Caki2 (cell line): ENCODE measurements around the gene CFAP74. TPM values are rescaled to one million over a fixed set of nuclear protein-coding genes. Genes with fewer than 3 reads are reported as not detected.
A peak's percentile ranks its signal among the peaks of the same experiment; 100 is the strongest.

Experiments used
- DNase-seq: peaks from one replicate; pipeline ENCODE4 v3.0.0-alpha.2; 2015; ENCODE audit warnings: low read depth
- in situ Hi-C: cut with HindIII; loops from 2 replicates; pipeline ENCODE4 v1.10.0; 2016; ENCODE audit warnings: low sequenced_read_pairs, low pct_unique_long_range_greater_than_20kb, mixed read lengths
- total RNA-seq: library from RNA; depleted of rRNA; stranded (reverse); fragments of >200 nt; shearing (Covaris generic); gene quantifications from 2 replicates; pipeline ENCODE4 v1.2.3, GENCODE V29; 2014; ENCODE audit warnings: low replicate concordance

Gene CFAP74
- total RNA-seq, 1 experiment from 2014 or later = not detected

GRCh38 chr1:1926886-1927660, 76.5 kb downstream of the CFAP74 start:
- in situ Hi-C loops = no loop called here
- DNase-seq = no peak

DNA sequence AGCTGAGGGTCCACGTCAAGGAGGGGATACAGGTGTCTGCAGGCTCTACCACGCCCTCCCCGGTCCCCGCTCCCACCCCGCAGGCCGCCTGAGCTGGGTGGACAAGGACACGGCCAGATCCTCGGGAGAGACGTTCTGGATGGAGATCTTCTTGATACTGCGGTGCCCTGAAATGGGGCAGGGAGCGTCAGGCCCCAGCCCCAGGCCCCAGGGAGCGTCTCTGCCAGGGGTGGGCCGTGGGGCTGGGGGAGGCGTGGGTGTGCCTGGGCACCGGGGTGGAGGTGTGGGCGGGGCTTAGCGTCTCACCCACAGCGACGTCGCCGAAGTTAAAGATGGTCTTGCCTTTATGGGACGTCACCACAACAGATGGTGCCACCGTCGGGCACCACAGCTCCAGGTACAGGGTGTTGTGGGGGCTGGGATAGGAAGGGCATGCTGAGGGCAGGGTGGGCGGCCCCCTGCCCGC, 77.2 kb downstream of the CFAP74 start:
- in situ Hi-C loops = no loop called here
- no peak for DNase-seq

DNA sequence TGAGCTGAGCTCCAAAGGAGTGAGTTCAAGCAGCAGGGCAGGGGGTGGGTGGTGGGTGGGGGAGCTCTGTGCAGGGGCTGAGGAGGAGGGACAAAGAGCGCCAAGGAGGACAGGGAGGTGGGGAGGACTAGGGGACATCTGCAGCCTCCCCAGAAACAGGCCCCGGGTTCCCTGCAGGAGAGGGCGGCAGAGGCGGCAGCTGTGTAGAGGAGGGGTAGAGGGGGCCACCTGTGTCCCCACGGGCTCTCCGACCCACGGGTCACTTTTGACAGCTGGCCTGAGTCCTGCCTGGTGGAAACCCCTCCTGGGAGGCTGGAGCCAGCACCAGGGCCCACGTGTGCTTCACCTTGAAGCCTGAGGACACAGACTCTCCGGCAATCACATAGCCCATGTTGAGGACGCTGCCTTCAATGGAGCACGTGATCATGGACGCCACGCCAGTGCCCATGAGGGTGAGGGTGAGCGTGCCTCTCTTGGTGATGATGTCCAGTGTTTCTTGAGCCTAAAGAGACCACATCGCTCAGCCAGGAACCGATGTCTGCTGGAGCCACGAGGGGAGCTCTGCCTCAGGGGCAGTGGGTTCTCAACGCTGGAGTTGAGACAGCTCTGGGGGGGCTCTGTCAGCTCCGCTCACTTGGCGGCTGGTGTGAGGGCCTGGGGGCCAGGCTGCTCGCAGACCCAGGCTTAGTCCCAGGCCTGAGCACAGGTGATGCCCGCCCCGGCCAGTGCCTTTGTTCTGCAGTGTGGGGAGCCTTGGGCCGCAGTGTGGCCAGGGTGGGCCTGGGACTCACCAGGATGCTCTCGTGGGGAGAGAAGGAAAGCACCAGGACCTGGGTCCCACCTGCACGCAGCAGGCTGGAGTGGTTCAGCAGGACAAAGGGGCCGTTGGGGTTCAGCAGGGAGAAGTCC, 77.9 kb downstream of the CFAP74 start:
- in situ Hi-C loops = no loop called here
- no peak for DNase-seq

DNA sequence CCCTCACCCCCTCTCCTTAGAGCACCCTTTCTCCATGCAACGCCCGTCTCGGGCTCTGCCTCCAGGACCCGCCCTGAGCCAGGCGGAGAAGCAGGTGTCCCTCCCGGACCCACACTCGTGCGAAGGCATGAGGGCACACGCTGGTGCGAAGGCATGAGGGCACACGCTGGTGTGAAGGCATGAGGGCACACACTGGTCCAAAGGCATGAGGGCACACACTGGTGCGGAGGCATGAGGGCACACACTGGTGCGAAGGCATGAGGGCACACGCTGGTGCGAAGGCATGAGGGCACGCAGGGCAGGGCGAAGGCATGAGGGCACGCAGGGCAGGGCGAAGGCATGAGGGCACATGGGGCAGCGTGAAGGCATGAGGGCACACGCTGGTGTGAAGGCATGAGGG, 78.7 kb downstream of the CFAP74 start:
- no peak for DNase-seq
- in situ Hi-C loops = no loop called here

DNA sequence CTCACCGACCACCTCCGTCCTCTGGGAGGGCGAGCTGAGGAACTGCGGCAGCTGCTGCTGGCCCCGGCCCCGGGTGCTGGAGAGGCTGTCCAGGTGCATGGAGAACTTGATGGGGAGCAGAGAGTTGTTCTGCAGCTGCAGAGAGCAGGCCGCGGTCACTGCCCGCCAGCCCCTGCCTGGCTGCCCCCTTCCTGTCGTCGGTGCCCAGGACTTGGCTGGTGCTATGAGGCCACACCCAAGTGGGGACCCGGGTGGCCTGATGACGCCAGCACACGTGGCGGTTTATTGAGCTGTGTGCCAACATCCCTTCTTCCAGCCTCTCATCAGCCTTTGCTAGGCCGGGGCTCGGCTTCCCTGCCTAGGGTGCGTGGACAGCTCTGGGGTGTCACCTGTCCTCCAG, 79.2 kb downstream of the CFAP74 start:
- DNase-seq = no peak
- in situ Hi-C loops = no loop called here

GRCh38 chr1:1922956-1923833, 80.4 kb downstream of the CFAP74 start:
- in situ Hi-C loops = no loop called here
- no peak for DNase-seq

DNA sequence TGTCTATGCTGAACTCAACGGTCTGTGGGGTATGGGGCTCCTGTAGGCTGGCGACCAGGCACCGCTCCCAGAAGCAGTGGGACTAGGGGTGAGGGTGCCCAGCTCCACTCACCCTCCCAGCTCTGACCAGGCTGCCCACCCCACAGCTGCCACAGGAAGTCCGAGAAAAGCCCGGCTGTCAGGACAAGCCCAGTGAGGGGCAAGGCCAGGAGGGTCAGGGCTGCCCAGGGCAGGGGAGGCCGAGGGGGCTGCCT, 81.0 kb downstream of the CFAP74 start:
- no peak for DNase-seq
- in situ Hi-C loops = no loop called here

- in situ Hi-C loops = no loop called here
- DNase-seq = no peak
Measured at GRCh38 chr1:1921901-1922701, 81.5 kb downstream of the CFAP74 start.

- in situ Hi-C loops = no loop called here
- no peak for DNase-seq
Measured at GRCh38 chr1:1921459-1921862, 82.1 kb downstream of the CFAP74 start.

GRCh38 chr1:1920608-1921458, 82.8 kb downstream of the CFAP74 start:
- in situ Hi-C loops = no loop called here
- DNase-seq = no peak

- in situ Hi-C loops = no loop called here
Measured at GRCh38 chr1:1920057-1920607, 83.5 kb downstream of the CFAP74 start.

GRCh38 chr1:1919304-1920056, 84.1 kb downstream of the CFAP74 start:
- DNase-seq = peak; percentile 98
- in situ Hi-C loops = no loop called here

More at GRCh38 chr1:1920057-1920607, 83.5 kb downstream of the CFAP74 start:
- DNase-seq = no peak

GRCh38 chr1:1918901-1919303, 84.7 kb downstream of the CFAP74 start, which contains the start of gene TMEM52:
Gene TMEM52 (minus strand): TSS chr1:1919279. CDS start chr1:1919265, 14 bp downstream.
- no peak for DNase-seq
- in situ Hi-C loops = no loop called here

GRCh38 chr1:1917995-1918900, 85.3 kb downstream of the CFAP74 start:
- in situ Hi-C loops = no loop called here
- DNase-seq = no peak

DNA sequence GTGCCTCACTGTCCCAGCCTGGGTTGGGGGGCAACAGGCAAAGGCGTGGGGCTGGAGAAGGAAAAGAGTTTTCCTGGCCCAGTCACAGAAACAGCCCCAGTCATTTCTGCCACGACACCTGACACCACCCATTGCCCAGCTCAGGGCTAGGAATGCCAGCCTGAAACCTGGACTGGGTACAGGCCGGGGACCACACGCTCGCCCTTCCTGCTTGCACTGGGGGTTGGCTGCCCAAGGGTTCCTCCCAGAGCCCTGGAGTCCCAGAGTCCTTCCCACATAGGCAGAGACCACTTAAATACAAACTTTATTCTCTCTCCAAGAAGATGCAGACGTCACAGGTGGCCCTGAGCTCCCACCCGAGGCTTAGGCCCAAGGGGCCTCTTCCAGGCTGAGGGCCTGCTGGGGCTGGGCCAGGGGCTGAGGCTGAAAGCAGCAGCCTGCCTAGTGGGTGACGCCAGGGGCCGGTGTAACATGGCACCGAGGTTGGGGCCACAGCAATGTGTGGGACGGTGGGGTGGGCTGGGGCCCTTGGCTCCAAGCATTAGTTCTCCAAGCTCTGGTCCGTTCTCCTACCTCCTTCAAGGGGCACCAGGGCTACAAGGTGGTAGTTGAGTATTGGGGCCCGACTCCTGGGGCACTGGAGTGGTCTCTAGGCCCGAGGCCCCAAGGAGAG, 86.1 kb downstream of the CFAP74 start:
- no peak for DNase-seq
- in situ Hi-C loops = no loop called here
